Measurements from ENCODE around the gene DQX1.

DNA sequence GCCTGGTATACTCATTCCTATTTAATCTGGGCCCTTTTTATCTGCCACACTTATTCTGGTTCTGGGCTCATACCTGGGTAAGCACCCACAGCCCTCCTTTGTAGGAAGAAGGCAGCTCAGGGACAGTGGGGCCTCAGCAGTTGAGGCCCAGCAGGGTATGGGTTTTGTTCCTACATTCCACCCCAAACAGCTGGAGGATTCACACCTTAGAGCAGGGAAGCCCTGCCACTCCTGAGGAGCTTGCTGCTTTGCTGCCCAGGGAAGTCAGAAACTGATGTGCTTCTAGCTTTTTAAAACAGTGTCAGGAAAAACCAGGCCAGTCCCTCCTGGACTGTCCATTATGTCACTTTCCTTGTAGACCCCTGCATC lies 25.5 kb downstream of the DQX1 start:
- TF ChIP-seq EP300 (IDR thresholded peaks at IDR 0.05), result no peak
- no peak for TF ChIP-seq POLR2A (IDR thresholded peaks at IDR 0.05)

Data from suprapubic skin (tissue), 2 donors.